HepG2 (cell line): ENCODE data around the gene MDH1. TPM values are rescaled to one million over a fixed set of nuclear protein-coding genes. Genes with fewer than 3 reads are reported as not detected.

Experiments
- FOXJ3 ChIP-seq: sonication (generic); formaldehyde crosslinking; IDR thresholded peaks from 2 replicates; pipeline ENCODE4 v1.4.0; 2020; ENCODE audit warnings: missing genetic modification reagents, mild to moderate bottlenecking, borderline replicate concordance
- NCOA2 ChIP-seq: sonication (generic); formaldehyde crosslinking; IDR thresholded peaks from 2 replicates; pipeline ENCODE4 v1.8.0; 2022; ENCODE audit warnings: inconsistent platforms
- NONO ChIP-seq, 2 experiments: fragments of 450-650 bp in 1 of 2; sonication (generic) in 1 of 2; formaldehyde crosslinking in 1 of 2; IDR thresholded peaks in 1 of 2; conservative IDR thresholded peaks in 1 of 2; 2 replicates each; pipeline versions ENCODE4 v1.6.1 to v1.8.0; 2017 to 2022; ENCODE audit warnings: mild to moderate bottlenecking in 1 of 2, missing genetic modification reagents in 1 of 2, moderate library complexity in 1 of 2
- NR2F2 ChIP-seq: IDR thresholded peaks from 2 replicates; pipeline ENCODE4 v1.6.1; 2012; ENCODE audit warnings: low read depth, inconsistent platforms, borderline replicate concordance
- SAP130 ChIP-seq: IDR thresholded peaks from 2 replicates; pipeline ENCODE4 v1.6.1; 2016; ENCODE audit warnings: low read depth
- TBX2 ChIP-seq: sonication (generic); formaldehyde crosslinking; IDR thresholded peaks from 2 replicates; pipeline ENCODE4 v1.5.0; 2020; ENCODE audit warnings: missing genetic modification reagents, mild to moderate bottlenecking, borderline replicate concordance
- polyA plus RNA-seq, 8 experiments: library from polyadenylated mRNA; depleted of rRNA in 3 of 8; stranded (reverse) in 7 of 8; unstranded in 1 of 8; fragments of >200 nt; fragmentation: Illumina TruSeq in 4 of 8; extraction: Trizol in 4 of 8; gene quantifications; 2 replicates each; pipeline versions ENCODE4 v1.2.1 to v1.2.3, GENCODE V29; 2011 to 2016; ENCODE audit warnings: low read depth in 4 of 8, missing spikeins in 1 of 8, mixed read lengths in 1 of 8; ENCODE audit not compliant: insufficient read depth in 1 of 8
- total RNA-seq, 5 experiments: library from RNA; depleted of rRNA; stranded (reverse); fragments of >200 nt; fragmentation: Illumina TruSeq; extraction: Trizol; gene quantifications; 2 replicates each; pipeline ENCODE4 v1.2.3, GENCODE V29; 2016; ENCODE audit warnings: low read depth in 1 of 5
- TF ChIP-seq, protein P1 (sequence below), 2 experiments: fragments of 450-650 bp in 1 of 2; sonication (generic) in 1 of 2; formaldehyde crosslinking in 1 of 2; IDR thresholded peaks; 2 replicates each; pipeline versions ENCODE4 v1.6.1 to v1.8.0; 2016 to 2022; ENCODE audit warnings: antibody characterized with exemption in 1 of 2, mild to moderate bottlenecking in 1 of 2, missing genetic modification reagents in 1 of 2
- TF ChIP-seq, protein P2 (sequence below): IDR thresholded peaks from 2 replicates; pipeline ENCODE4 v1.4.0; 2020; ENCODE audit warnings: mild to moderate bottlenecking, missing genetic modification reagents
- TF ChIP-seq, protein P3 (sequence below): sonication (generic); formaldehyde crosslinking; conservative IDR thresholded peaks from 2 replicates; pipeline ENCODE4 v1.4.0; 2020; ENCODE audit warnings: mild to moderate bottlenecking, missing genetic modification reagents, moderate library complexity

The MDH1 gene
- total and polyA plus RNA-seq, 2 of the 13 experiments (the other 11 are each of a cell fraction or from before 2014, with no cell fraction given): 293 to 415 TPM

DNA sequence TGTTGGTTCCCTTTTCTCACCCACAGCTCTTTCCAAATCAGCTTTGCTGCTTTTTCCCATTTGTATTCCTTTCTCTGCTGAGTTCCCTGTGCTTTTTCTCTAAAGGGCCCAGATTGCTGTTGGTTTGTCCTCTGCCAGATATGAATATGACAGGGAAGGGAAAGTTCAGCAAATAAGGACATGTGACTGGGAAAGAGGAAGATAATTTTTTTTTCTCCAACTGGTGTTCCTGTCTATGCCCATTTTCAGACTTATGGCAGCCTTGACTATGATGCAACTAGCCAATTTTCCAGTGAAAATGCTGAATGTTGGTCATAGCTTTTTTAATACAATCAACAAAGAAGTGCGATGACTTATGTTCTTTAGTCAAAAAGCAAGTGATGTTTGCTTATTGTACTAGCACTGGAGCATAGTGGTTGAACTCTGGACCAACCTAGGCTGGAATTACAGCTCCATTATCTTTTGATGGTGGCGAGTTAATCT is 7.7 kb downstream of the MDH1 start (continued):
- TF ChIP-seq, protein P1, sequence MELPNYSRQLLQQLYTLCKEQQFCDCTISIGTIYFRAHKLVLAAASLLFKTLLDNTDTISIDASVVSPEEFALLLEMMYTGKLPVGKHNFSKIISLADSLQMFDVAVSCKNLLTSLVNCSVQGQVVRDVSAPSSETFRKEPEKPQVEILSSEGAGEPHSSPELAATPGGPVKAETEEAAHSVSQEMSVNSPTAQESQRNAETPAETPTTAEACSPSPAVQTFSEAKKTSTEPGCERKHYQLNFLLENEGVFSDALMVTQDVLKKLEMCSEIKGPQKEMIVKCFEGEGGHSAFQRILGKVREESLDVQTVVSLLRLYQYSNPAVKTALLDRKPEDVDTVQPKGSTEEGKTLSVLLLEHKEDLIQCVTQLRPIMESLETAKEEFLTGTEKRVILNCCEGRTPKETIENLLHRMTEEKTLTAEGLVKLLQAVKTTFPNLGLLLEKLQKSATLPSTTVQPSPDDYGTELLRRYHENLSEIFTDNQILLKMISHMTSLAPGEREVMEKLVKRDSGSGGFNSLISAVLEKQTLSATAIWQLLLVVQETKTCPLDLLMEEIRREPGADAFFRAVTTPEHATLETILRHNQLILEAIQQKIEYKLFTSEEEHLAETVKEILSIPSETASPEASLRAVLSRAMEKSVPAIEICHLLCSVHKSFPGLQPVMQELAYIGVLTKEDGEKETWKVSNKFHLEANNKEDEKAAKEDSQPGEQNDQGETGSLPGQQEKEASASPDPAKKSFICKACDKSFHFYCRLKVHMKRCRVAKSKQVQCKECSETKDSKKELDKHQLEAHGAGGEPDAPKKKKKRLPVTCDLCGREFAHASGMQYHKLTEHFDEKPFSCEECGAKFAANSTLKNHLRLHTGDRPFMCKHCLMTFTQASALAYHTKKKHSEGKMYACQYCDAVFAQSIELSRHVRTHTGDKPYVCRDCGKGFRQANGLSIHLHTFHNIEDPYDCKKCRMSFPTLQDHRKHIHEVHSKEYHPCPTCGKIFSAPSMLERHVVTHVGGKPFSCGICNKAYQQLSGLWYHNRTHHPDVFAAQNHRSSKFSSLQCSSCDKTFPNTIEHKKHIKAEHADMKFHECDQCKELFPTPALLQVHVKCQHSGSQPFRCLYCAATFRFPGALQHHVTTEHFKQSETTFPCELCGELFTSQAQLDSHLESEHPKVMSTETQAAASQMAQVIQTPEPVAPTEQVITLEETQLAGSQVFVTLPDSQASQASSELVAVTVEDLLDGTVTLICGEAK (IDR thresholded peaks at IDR 0.05): no peak
- TF ChIP-seq, protein P1 (CRISPR knock-in tag; IDR thresholded peaks at IDR 0.05): no peak
- TF ChIP-seq NR2F2 (no peak), NCOA2 (CRISPR knock-in tag) (0 out of 2 replicates have a peak, but pooled peaks have one; percentile 33), NONO (IDR thresholded peaks at IDR 0.05) (no peak), NONO (CRISPR knock-in tag; conservative IDR thresholded peaks at IDR 0.05) (0 out of 2 replicates have a peak, but pooled peaks have one; percentile 15), TBX2 (CRISPR knock-in tag) (peak; percentile 42; the same call in 1 of the 2 replicates), FOXJ3 (CRISPR knock-in tag) (peak; percentile 84; the same call in 1 of the 2 replicates), SAP130 (CRISPR knock-in tag) (peak; percentile 43)
- TF ChIP-seq, protein P2, sequence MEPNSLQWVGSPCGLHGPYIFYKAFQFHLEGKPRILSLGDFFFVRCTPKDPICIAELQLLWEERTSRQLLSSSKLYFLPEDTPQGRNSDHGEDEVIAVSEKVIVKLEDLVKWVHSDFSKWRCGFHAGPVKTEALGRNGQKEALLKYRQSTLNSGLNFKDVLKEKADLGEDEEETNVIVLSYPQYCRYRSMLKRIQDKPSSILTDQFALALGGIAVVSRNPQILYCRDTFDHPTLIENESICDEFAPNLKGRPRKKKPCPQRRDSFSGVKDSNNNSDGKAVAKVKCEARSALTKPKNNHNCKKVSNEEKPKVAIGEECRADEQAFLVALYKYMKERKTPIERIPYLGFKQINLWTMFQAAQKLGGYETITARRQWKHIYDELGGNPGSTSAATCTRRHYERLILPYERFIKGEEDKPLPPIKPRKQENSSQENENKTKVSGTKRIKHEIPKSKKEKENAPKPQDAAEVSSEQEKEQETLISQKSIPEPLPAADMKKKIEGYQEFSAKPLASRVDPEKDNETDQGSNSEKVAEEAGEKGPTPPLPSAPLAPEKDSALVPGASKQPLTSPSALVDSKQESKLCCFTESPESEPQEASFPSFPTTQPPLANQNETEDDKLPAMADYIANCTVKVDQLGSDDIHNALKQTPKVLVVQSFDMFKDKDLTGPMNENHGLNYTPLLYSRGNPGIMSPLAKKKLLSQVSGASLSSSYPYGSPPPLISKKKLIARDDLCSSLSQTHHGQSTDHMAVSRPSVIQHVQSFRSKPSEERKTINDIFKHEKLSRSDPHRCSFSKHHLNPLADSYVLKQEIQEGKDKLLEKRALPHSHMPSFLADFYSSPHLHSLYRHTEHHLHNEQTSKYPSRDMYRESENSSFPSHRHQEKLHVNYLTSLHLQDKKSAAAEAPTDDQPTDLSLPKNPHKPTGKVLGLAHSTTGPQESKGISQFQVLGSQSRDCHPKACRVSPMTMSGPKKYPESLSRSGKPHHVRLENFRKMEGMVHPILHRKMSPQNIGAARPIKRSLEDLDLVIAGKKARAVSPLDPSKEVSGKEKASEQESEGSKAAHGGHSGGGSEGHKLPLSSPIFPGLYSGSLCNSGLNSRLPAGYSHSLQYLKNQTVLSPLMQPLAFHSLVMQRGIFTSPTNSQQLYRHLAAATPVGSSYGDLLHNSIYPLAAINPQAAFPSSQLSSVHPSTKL (CRISPR knock-in tag): peak; percentile 67
- TF ChIP-seq, protein P3, sequence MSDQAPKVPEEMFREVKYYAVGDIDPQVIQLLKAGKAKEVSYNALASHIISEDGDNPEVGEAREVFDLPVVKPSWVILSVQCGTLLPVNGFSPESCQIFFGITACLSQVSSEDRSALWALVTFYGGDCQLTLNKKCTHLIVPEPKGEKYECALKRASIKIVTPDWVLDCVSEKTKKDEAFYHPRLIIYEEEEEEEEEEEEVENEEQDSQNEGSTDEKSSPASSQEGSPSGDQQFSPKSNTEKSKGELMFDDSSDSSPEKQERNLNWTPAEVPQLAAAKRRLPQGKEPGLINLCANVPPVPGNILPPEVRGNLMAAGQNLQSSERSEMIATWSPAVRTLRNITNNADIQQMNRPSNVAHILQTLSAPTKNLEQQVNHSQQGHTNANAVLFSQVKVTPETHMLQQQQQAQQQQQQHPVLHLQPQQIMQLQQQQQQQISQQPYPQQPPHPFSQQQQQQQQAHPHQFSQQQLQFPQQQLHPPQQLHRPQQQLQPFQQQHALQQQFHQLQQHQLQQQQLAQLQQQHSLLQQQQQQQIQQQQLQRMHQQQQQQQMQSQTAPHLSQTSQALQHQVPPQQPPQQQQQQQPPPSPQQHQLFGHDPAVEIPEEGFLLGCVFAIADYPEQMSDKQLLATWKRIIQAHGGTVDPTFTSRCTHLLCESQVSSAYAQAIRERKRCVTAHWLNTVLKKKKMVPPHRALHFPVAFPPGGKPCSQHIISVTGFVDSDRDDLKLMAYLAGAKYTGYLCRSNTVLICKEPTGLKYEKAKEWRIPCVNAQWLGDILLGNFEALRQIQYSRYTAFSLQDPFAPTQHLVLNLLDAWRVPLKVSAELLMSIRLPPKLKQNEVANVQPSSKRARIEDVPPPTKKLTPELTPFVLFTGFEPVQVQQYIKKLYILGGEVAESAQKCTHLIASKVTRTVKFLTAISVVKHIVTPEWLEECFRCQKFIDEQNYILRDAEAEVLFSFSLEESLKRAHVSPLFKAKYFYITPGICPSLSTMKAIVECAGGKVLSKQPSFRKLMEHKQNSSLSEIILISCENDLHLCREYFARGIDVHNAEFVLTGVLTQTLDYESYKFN (CRISPR knock-in tag): peak; percentile 62
